Stimulated activated CD4-positive, alpha-beta T cell treated with anti-CD3 and anti-CD28 coated beads, Interleukin-15, amount 100 ng/mL, for 1 hour (primary cell): Measurements from ENCODE around the gene TST.

Experiments
- DNase-seq, 2 donors: peaks; one replicate each; pipeline ENCODE4 v3.0.0-alpha.2; 2020; ENCODE audit warnings: low read depth in 1 of 2, low spot score in 1 of 2

Gene TST

GRCh38 chr22:36988075-36988832 lies 31.0 kb downstream of the TST start:
- DNase-seq, result no peak

- peak in 1 of 2 donors; percentile 15 for DNase-seq
These were observed 32.9 kb downstream of the TST start for GRCh38 chr22:36986242-36986821.

GRCh38 chr22:36985211-36985889 lies 33.9 kb downstream of the TST start:
- DNase-seq, result no peak

- DNase-seq, result no peak
These were observed 37.1 kb downstream of the TST start for GRCh38 chr22:36982136-36982535.

- no peak for DNase-seq
These were observed 37.9 kb downstream of the TST start for GRCh38 chr22:36981247-36981775.

GRCh38 chr22:36979016-36979910 lies 40.0 kb downstream of the TST start:
- DNase-seq, result no peak

- peak; percentile 77 to 78 for DNase-seq
These were observed 41.1 kb downstream of the TST start for GRCh38 chr22:36977947-36978660.

- DNase-seq, result peak; percentile 49 to 65
These were observed 41.8 kb downstream of the TST start for GRCh38 chr22:36977401-36977861.

GRCh38 chr22:36976606-36977005 lies 42.6 kb downstream of the TST start:
- DNase-seq, result no peak

GRCh38 chr22:36971341-36972125 lies 47.7 kb downstream of the TST start:
- no peak for DNase-seq

GRCh38 chr22:36968249-36968964 lies 50.8 kb downstream of the TST start:
- no peak for DNase-seq

GRCh38 chr22:36966851-36967540 lies 52.3 kb downstream of the TST start:
- no peak for DNase-seq

GRCh38 chr22:36965696-36966095 lies 53.6 kb downstream of the TST start:
- no peak for DNase-seq

GRCh38 chr22:36964106-36964505 lies 55.1 kb downstream of the TST start:
- DNase-seq, result no peak

GRCh38 chr22:36963302-36963701 lies 55.9 kb downstream of the TST start:
- DNase-seq, result no peak

GRCh38 chr22:36961626-36962025 lies 57.6 kb downstream of the TST start:
- no peak for DNase-seq
